ENCODE results near the gene ST6GALNAC3.
"Not testable (repeated sequence)": the region's sequence is repeated elsewhere in the genome, so short reads cannot be mapped to it uniquely, and the experiment has no call there.

GRCh38 chr1:76652860-76653259 is 578.3 kb downstream of the ST6GALNAC3 start:
- TF ChIP-seq, protein P1, sequence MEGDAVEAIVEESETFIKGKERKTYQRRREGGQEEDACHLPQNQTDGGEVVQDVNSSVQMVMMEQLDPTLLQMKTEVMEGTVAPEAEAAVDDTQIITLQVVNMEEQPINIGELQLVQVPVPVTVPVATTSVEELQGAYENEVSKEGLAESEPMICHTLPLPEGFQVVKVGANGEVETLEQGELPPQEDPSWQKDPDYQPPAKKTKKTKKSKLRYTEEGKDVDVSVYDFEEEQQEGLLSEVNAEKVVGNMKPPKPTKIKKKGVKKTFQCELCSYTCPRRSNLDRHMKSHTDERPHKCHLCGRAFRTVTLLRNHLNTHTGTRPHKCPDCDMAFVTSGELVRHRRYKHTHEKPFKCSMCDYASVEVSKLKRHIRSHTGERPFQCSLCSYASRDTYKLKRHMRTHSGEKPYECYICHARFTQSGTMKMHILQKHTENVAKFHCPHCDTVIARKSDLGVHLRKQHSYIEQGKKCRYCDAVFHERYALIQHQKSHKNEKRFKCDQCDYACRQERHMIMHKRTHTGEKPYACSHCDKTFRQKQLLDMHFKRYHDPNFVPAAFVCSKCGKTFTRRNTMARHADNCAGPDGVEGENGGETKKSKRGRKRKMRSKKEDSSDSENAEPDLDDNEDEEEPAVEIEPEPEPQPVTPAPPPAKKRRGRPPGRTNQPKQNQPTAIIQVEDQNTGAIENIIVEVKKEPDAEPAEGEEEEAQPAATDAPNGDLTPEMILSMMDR (IDR thresholded peaks at IDR 0.05): not testable (repeated sequence)
- not testable (repeated sequence) for TF ChIP-seq POLR2AphosphoS5, POLR2A (IDR thresholded peaks at IDR 0.05)
